ENCODE results near the gene CCDC30. TPM values are rescaled to one million over a fixed set of nuclear protein-coding genes. Genes with fewer than 3 reads are reported as not detected.
A peak's percentile ranks its signal among the peaks of the same experiment; 100 is the strongest.
"Not testable (repeated sequence)": the region's sequence is repeated elsewhere in the genome, so short reads cannot be mapped to it uniquely, and the experiment has no call there.

The CCDC30 gene
- total RNA-seq, 2 experiments from 2014 or later = 1.4 to 2.1 TPM

- Mint-ChIP-seq H3K4me3 (no peak overlapping the region), H3K36me3 (ENCODE audit: low read depth) (peaks cover 3% of the 10 kb centered on the region), H3K27me3 (ENCODE audit: low read depth) (no peaks in the 10 kb centered on the region), H3K9me3 (no peaks in the 10 kb centered on the region), H3K4me1 (ENCODE audit: low read depth) (no peaks in the 10 kb centered on the region), H3K27ac (no peak overlapping the region)
- CTCF ChIA-PET = no interaction called here
- no peak for DNase-seq
- intact Hi-C loops (cut with micrococcal nuclease) = no loop called here
These were observed 21.3 kb downstream of the CCDC30 start for GRCh38 chr1:42484382-42484781.

- peaks cover 10% of the 10 kb centered on the region for H3K36me3 Mint-ChIP-seq (ENCODE audit: low read depth)
- no peaks in the 10 kb centered on the region for H3K4me1 Mint-ChIP-seq (ENCODE audit: low read depth)
- no peak for DNase-seq
- intact Hi-C loops (cut with micrococcal nuclease) = no loop called here
- CTCF ChIA-PET = no interaction called here
- H3K9me3 Mint-ChIP-seq = peaks cover 4% of the 10 kb centered on the region
- H3K27ac Mint-ChIP-seq = no peak overlapping the region
- H3K27me3 Mint-ChIP-seq (ENCODE audit: low read depth) = no peaks in the 10 kb centered on the region
- H3K4me3 Mint-ChIP-seq = no peak overlapping the region
These were observed 27.2 kb downstream of the CCDC30 start for GRCh38 chr1:42490237-42490636.

- intact Hi-C loops (cut with micrococcal nuclease); DNase-seq; H3K4me3 Mint-ChIP-seq; H3K27me3 Mint-ChIP-seq (ENCODE audit: low read depth); CTCF ChIA-PET; H3K4me1 Mint-ChIP-seq (ENCODE audit: low read depth); H3K27ac Mint-ChIP-seq: not testable (repeated sequence)
- peaks cover 34% of the 10 kb centered on the region for H3K36me3 Mint-ChIP-seq (ENCODE audit: low read depth)
- peaks cover 21% of the 10 kb centered on the region for H3K9me3 Mint-ChIP-seq
These were observed 38.9 kb downstream of the CCDC30 start for GRCh38 chr1:42502031-42502430.

- Mint-ChIP-seq H3K36me3 (ENCODE audit: low read depth) (peaks cover 46% of the 10 kb centered on the region), H3K4me1 (ENCODE audit: low read depth) (no peaks in the 10 kb centered on the region), H3K27me3 (ENCODE audit: low read depth) (no peaks in the 10 kb centered on the region), H3K27ac (no peak overlapping the region), H3K4me3 (no peak overlapping the region), H3K9me3 (peaks cover 27% of the 10 kb centered on the region)
- CTCF ChIA-PET = no interaction called here
- intact Hi-C loops (cut with micrococcal nuclease) = no loop called here
- DNase-seq = no peak
These were observed 41.5 kb downstream of the CCDC30 start for GRCh38 chr1:42504535-42505128.

GRCh38 chr1:42506576-42506975, 43.5 kb downstream of the CCDC30 start:
- H3K9me3 Mint-ChIP-seq = peaks cover 42% of the 10 kb centered on the region

GRCh38 chr1:42511581-42512155, 48.6 kb downstream of the CCDC30 start:
- DNase-seq; intact Hi-C loops (cut with micrococcal nuclease); H3K27ac Mint-ChIP-seq; H3K4me1 Mint-ChIP-seq (ENCODE audit: low read depth); H3K4me3 Mint-ChIP-seq; CTCF ChIA-PET; H3K27me3 Mint-ChIP-seq (ENCODE audit: low read depth): not testable (repeated sequence)
- Mint-ChIP-seq H3K36me3 (ENCODE audit: low read depth) (peaks cover 38% of the 10 kb centered on the region), H3K9me3 (peaks cover 46% of the 10 kb centered on the region)

More at GRCh38 chr1:42506576-42506975, 43.5 kb downstream of the CCDC30 start:
- DNase-seq = no peak
- no peaks in the 10 kb centered on the region for H3K27me3 Mint-ChIP-seq (ENCODE audit: low read depth)
- intact Hi-C loops (cut with micrococcal nuclease) = no loop called here
- H3K4me3 Mint-ChIP-seq = no peak overlapping the region
- no peak overlapping the region for H3K27ac Mint-ChIP-seq
- no peaks in the 10 kb centered on the region for H3K4me1 Mint-ChIP-seq (ENCODE audit: low read depth)
- peaks cover 52% of the 10 kb centered on the region for H3K36me3 Mint-ChIP-seq (ENCODE audit: low read depth)
- CTCF ChIA-PET = no interaction called here

GRCh38 chr1:42518908-42519307, 55.8 kb downstream of the CCDC30 start:
- intact Hi-C loops (cut with micrococcal nuclease) = no loop called here
- CTCF ChIA-PET = no interaction called here
- H3K4me1 Mint-ChIP-seq (ENCODE audit: low read depth) = no peaks in the 10 kb centered on the region
- H3K27me3 Mint-ChIP-seq (ENCODE audit: low read depth) = no peaks in the 10 kb centered on the region
- H3K4me3 Mint-ChIP-seq = no peak overlapping the region
- peaks cover 32% of the 10 kb centered on the region for H3K36me3 Mint-ChIP-seq (ENCODE audit: low read depth)
- peaks cover 38% of the 10 kb centered on the region for H3K9me3 Mint-ChIP-seq
- no peak overlapping the region for H3K27ac Mint-ChIP-seq
- DNase-seq = no peak

GRCh38 chr1:42523171-42523570, 60.1 kb downstream of the CCDC30 start:
- CTCF ChIA-PET = no interaction called here
- H3K27me3 Mint-ChIP-seq (ENCODE audit: low read depth) = no peaks in the 10 kb centered on the region
- H3K4me1 Mint-ChIP-seq (ENCODE audit: low read depth) = no peaks in the 10 kb centered on the region
- intact Hi-C loops (cut with micrococcal nuclease) = no loop called here
- no peak for DNase-seq
- no peak overlapping the region for H3K4me3 Mint-ChIP-seq
- peaks cover 26% of the 10 kb centered on the region for H3K9me3 Mint-ChIP-seq
- no peak overlapping the region for H3K27ac Mint-ChIP-seq
- H3K36me3 Mint-ChIP-seq (ENCODE audit: low read depth) = peaks cover 22% of the 10 kb centered on the region

- peaks cover 18% of the 10 kb centered on the region for H3K9me3 Mint-ChIP-seq
- intact Hi-C loops (cut with micrococcal nuclease) = no loop called here
- DNase-seq = no peak
- H3K4me3 Mint-ChIP-seq = no peak overlapping the region
- H3K27ac Mint-ChIP-seq = no peak overlapping the region
- CTCF ChIA-PET = no interaction called here
- peaks cover 2% of the 10 kb centered on the region for H3K4me1 Mint-ChIP-seq (ENCODE audit: low read depth)
- H3K27me3 Mint-ChIP-seq (ENCODE audit: low read depth) = no peaks in the 10 kb centered on the region
- H3K36me3 Mint-ChIP-seq (ENCODE audit: low read depth) = peaks cover 17% of the 10 kb centered on the region
These were observed 61.2 kb downstream of the CCDC30 start for GRCh38 chr1:42524330-42524729.

- no peaks in the 10 kb centered on the region for H3K36me3 Mint-ChIP-seq (ENCODE audit: low read depth)
- CTCF ChIA-PET = interaction anchor here (0.6 kb wide), 2 partner anchors 51 to 246 kb away, joined by 3 to 4 read pairs; no protein-coding TSS in a partner anchor
- peak overlapping the region; percentile 28 for H3K4me3 Mint-ChIP-seq
- no peaks in the 10 kb centered on the region for H3K9me3 Mint-ChIP-seq
- H3K27me3 Mint-ChIP-seq (ENCODE audit: low read depth) = no peaks in the 10 kb centered on the region
- H3K27ac Mint-ChIP-seq = no peak overlapping the region
- DNase-seq = peak; percentile 36
- intact Hi-C loops (cut with micrococcal nuclease) = no loop called here
- H3K4me1 Mint-ChIP-seq (ENCODE audit: low read depth) = peaks cover 10% of the 10 kb centered on the region
These were observed 66.7 kb downstream of the CCDC30 start for GRCh38 chr1:42529724-42530181.

- Mint-ChIP-seq H3K4me1 (ENCODE audit: low read depth) (peaks cover 10% of the 10 kb centered on the region), H3K27me3 (ENCODE audit: low read depth) (no peaks in the 10 kb centered on the region), H3K9me3 (no peaks in the 10 kb centered on the region), H3K36me3 (ENCODE audit: low read depth) (no peaks in the 10 kb centered on the region), H3K4me3 (no peak overlapping the region), H3K27ac (no peak overlapping the region)
- intact Hi-C loops (cut with micrococcal nuclease) = no loop called here
- DNase-seq = no peak
- CTCF ChIA-PET = no interaction called here
These were observed 68.0 kb downstream of the CCDC30 start for GRCh38 chr1:42531043-42531442.

GRCh38 chr1:42533101-42533863, 70.2 kb downstream of the CCDC30 start:
- H3K4me3 Mint-ChIP-seq = no peak overlapping the region
- intact Hi-C loops (cut with micrococcal nuclease) = no loop called here
- no peaks in the 10 kb centered on the region for H3K27me3 Mint-ChIP-seq (ENCODE audit: low read depth)
- peaks cover 10% of the 10 kb centered on the region for H3K4me1 Mint-ChIP-seq (ENCODE audit: low read depth)
- H3K27ac Mint-ChIP-seq = peak overlapping the region; percentile 18
- no peaks in the 10 kb centered on the region for H3K9me3 Mint-ChIP-seq
- peaks cover 3% of the 10 kb centered on the region for H3K36me3 Mint-ChIP-seq (ENCODE audit: low read depth)
- DNase-seq = no peak
- CTCF ChIA-PET = no interaction called here

GRCh38 chr1:42541104-42541503, 78.0 kb downstream of the CCDC30 start:
- intact Hi-C loops (cut with micrococcal nuclease) = no loop called here
- H3K27ac Mint-ChIP-seq = no peak overlapping the region
- peaks cover 4% of the 10 kb centered on the region for H3K36me3 Mint-ChIP-seq (ENCODE audit: low read depth)
- DNase-seq = no peak
- H3K9me3 Mint-ChIP-seq = no peaks in the 10 kb centered on the region
- H3K4me3 Mint-ChIP-seq = no peak overlapping the region
- CTCF ChIA-PET = interaction anchor here (0.9 kb wide), 1 partner anchor 190 kb away, joined by 3 read pairs; no protein-coding TSS in a partner anchor
- no peaks in the 10 kb centered on the region for H3K4me1 Mint-ChIP-seq (ENCODE audit: low read depth)
- no peaks in the 10 kb centered on the region for H3K27me3 Mint-ChIP-seq (ENCODE audit: low read depth)
